C4-2B (cell line): ENCODE results near the gene CTSD.

Experiments
- H3K27ac ChIP-seq: fragments of 450-650 bp; 2 replicates; pipeline ENCODE4 v1.5.1; 2017
- CTCF ChIP-seq: fragments of 450-650 bp; conservative IDR thresholded peaks from 2 replicates; pipeline ENCODE4 v1.5.1; 2017; ENCODE audit warnings: mild to moderate bottlenecking
- ZFX ChIP-seq: fragments of 450-650 bp; IDR thresholded peaks from 2 replicates; pipeline ENCODE4 v1.6.1; 2017

The CTSD gene

DNA sequence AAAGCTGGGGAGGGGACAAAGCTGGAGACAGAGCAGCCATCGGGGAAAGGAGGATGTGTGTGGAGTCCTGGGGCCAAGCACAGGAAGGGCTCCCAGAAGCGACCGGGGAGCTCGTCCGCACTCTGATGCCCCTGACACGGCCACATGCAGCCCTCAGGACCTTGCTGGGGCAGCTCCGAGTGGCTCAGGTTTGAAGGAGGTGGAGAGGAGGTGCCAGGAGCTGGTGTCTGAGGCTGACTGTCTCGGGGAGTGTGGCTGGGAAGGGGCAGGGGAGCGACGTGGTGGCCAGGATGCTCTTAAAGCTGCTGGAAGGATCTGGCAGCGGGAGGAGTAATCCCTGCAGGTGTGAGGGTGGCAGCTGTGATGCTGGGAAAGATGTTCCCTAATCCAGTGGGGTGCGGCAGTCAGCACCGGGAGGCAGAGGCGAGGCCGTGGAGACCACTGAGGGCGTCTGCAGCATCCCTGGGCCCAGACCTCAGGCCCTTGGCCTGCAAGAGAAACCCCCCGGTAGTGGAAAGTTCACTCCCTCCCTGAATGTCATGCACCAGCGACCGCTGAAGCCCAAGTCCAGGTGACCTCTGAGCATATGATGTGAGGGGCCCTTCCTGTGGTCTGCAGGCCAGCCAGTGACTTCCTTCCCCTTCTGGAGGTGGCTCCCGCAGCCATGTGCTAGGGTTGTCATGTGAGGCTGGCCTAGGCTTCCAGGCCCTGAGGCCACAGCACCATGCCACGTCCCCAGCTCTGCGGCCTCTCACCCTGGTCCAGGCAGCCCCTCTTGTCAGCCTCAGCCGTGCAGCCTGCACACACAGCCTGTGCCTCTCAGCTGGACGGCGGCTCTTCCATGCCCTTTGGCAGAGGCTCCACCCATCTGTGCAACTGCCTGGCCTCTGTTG is 17.2 kb upstream of the CTSD start:
- H3K27ac ChIP-seq, result no peak overlapping the region
- no peak for TF ChIP-seq CTCF
- no peak for TF ChIP-seq ZFX

- H3K27ac ChIP-seq, result no peak overlapping the region
- no peak for TF ChIP-seq CTCF
- TF ChIP-seq ZFX, result no peak
Observed at GRCh38 chr11:1779806-1780699, 16.3 kb upstream of the CTSD start.

DNA sequence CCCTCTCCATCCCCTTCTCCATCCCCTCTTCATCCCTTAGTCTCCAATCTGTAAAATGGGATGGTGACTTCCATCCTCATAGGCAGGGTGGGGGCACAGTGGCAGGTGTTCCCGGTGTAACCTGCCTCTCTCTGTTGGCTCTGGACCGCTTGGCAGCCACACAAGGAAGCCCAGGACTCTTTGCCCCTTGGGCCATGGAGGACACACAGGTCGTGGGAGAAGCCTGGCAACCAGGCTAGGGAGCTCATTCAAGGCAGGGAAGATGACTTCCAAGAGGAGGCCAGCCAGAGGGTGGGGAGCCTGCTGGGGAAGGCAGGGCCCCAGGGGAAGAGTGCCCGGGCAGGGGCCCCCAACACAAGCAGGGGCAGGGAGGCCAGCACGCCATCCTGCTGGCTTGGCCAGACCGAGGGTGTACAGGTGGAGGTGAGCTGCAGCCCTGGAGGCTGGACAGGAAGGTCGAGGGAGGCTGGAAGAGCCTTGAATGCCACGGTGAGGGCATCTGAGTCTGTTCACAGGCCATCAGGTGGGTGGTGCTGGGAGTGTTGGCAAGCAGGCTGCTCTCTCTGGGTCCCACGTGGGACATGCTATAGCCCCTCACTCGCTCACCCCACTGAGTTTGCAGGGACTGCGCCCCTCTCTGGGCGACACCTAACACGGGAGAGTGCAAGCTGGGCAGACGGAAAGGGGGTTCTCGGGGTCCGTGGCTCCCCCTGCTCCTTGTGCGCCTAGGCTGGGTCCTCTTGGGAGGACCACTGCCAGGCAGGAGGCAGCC is 15.5 kb upstream of the CTSD start:
- TF ChIP-seq CTCF, result no peak
- TF ChIP-seq ZFX, result no peak
- H3K27ac ChIP-seq, result no peak overlapping the region

DNA sequence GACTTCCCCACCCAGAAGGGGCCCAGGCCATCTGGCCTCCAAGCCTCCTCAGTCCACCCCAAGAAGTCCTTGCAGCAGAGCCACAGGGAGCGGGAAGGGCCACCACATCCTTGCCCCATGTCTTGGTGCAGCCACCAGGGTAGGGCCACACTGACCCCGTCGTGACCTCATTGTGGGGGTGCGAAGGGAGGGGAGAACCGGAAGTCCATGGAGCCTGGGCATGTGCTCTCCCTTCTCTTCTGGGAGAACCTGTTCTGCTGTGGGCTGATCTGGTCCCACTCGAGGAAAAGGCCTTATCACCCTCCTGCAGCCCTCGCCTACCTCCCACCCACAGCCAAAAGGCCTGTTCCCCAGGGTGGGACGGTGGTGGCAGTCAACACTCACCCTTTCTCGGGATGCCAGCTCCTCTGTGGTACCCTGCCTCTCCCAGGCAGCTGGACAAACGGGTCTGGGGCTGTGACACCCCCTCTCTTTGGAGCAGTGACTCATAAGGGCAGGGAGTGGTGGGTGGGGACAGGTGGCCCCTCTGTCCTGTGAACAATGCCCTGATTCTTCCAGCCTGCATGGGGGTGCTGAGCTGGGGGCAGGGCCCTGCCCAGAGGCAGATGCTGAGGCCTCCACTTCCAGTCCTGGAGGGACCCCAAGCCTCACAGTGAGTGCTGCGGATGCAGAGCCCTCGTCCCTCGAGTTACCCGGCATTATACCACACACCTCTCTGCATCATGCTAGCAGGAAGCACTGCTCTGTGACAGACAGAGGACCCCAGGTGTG is 14.6 kb upstream of the CTSD start:
- no peak overlapping the region for H3K27ac ChIP-seq
- TF ChIP-seq ZFX (no peak), CTCF (no peak)

- H3K27ac ChIP-seq, result no peak overlapping the region
- TF ChIP-seq ZFX, result no peak
Observed at GRCh38 chr11:1777737-1778136, 14.0 kb upstream of the CTSD start.

- TF ChIP-seq ZFX, result no peak
- TF ChIP-seq CTCF, result no peak
- no peak overlapping the region for H3K27ac ChIP-seq
Observed at GRCh38 chr11:1776944-1777715, 13.4 kb upstream of the CTSD start.
